ENCODE results near the gene TMPRSS7. TPM values are rescaled to one million over a fixed set of nuclear protein-coding genes. Genes with fewer than 3 reads are reported as not detected.

The TMPRSS7 gene
- total RNA-seq, 1 donor from 2014 or later = not detected

DNA sequence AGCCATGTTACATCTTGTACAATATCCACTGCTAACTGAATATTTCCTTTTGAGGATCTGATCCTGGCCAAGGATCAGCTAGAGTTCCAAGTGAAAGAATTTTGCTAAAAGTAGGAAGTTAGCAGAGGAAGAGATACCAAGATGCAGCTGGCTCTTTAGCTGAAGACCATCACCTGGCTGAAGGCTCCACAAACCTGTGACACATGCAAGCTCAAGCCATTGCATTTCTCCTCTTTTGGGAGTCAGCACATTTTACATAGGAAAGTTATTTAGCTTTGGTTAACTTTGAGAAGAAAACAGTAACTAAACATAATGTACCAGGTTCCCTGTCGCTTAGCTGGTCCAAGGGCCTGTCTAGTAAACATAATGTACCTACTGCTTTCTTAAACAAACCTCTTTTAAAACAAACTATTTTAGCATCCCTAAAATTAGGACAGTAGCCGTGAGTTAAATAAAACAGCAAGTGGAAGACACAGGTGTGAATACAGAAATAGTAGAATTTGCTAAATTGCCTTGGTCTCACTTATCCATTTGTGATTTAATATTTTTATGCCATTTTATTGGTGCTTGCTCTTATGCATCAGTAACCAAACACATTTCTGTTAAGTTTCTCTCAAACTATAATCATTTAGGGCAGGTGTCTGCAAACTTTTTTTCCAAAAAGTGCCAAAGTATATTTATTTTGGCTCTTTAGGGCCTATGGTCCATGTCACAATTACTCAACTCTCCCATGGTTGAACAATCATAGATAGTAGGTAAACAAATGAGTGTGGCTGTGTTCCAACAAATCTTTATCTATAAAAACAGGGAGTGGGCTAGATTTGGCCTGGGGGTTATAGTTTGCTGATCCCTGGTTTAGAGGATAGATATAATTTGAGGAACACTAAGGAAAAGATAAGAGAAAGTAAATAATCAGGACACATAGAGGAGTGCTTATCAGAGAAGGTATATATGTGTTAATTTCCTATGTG lies 87.3 kb downstream of the TMPRSS7 start:
- no peak for DNase-seq (ENCODE audit: low spot score)
- H3K27ac Mint-ChIP-seq = no peak overlapping the region
- H3K36me3 Mint-ChIP-seq = no peaks in the 10 kb centered on the region
- Histone ChIP-seq H3K79me2 (ENCODE audit: low read depth) (no peaks in the 10 kb centered on the region), H3K9me3 (ENCODE audit: low read depth) (no peaks in the 10 kb centered on the region), H3K27ac (no peak overlapping the region), H3K36me3 (no peaks in the 10 kb centered on the region), H3K4me1 (peaks cover 41% of the 10 kb centered on the region), H3K4me2 (no peak overlapping the region), H3K4me3 (no peak overlapping the region), H3F3A (ENCODE audit: low read depth) (peaks cover 44% of the 10 kb centered on the region), H2AFZ (replicated peaks) (no peak overlapping the region), H4K20me1 (ENCODE audit: low read depth) (no peaks in the 10 kb centered on the region), H3K27me3 (no peaks in the 10 kb centered on the region), H3K9ac (no peak overlapping the region)
- peaks cover 33% of the 10 kb centered on the region for H3K4me1 Mint-ChIP-seq
- no peaks in the 10 kb centered on the region for H3K9me3 Mint-ChIP-seq
- H3K27me3 Mint-ChIP-seq (ENCODE audit: insufficient read depth, low read depth) = peaks cover 8% of the 10 kb centered on the region
- TF ChIP-seq EZH2 (IDR thresholded peaks at IDR 0.05) (no peak), EZH2phosphoT487 (IDR thresholded peaks at IDR 0.05) (no peak)
- TF ChIP-seq, protein P1, sequence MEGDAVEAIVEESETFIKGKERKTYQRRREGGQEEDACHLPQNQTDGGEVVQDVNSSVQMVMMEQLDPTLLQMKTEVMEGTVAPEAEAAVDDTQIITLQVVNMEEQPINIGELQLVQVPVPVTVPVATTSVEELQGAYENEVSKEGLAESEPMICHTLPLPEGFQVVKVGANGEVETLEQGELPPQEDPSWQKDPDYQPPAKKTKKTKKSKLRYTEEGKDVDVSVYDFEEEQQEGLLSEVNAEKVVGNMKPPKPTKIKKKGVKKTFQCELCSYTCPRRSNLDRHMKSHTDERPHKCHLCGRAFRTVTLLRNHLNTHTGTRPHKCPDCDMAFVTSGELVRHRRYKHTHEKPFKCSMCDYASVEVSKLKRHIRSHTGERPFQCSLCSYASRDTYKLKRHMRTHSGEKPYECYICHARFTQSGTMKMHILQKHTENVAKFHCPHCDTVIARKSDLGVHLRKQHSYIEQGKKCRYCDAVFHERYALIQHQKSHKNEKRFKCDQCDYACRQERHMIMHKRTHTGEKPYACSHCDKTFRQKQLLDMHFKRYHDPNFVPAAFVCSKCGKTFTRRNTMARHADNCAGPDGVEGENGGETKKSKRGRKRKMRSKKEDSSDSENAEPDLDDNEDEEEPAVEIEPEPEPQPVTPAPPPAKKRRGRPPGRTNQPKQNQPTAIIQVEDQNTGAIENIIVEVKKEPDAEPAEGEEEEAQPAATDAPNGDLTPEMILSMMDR (IDR thresholded peaks at IDR 0.05) = no peak
- no peak overlapping the region for H3K4me3 Mint-ChIP-seq

DNA sequence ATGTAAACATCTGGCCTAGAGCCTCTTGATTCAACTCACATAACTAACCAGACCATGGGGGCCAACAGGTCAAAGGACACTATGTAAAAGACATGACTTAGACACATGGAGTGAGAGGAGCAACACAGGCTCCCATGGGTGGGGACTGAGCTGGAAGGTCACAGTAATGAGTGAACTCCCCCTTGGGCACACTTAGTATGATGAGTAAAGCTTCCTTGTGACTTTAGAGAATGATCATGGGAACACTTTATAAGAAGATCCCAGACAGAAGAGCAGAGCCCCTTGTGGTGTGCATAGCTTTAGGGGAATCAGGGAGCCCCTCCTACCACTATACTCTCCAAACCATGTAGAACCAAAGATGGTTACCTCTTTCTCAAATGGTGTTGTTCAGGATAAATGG lies 88.3 kb downstream of the TMPRSS7 start:
- H3K27ac Mint-ChIP-seq = no peak overlapping the region
- no peaks in the 10 kb centered on the region for H3K9me3 ChIP-seq (ENCODE audit: low read depth)
- H3K79me2 ChIP-seq (ENCODE audit: low read depth) = no peaks in the 10 kb centered on the region
- no peak overlapping the region for H2AFZ ChIP-seq (replicated peaks)
- no peak overlapping the region for H3K9ac ChIP-seq
- peaks cover 8% of the 10 kb centered on the region for H3K27me3 Mint-ChIP-seq (ENCODE audit: insufficient read depth, low read depth)
- H3K36me3 Mint-ChIP-seq = no peaks in the 10 kb centered on the region
- no peaks in the 10 kb centered on the region for H3K36me3 ChIP-seq
- H3F3A ChIP-seq (ENCODE audit: low read depth) = peaks cover 50% of the 10 kb centered on the region
- DNase-seq (ENCODE audit: low spot score) = no peak
- H3K4me1 ChIP-seq = peaks cover 48% of the 10 kb centered on the region
- peaks cover 38% of the 10 kb centered on the region for H3K4me1 Mint-ChIP-seq
- no peaks in the 10 kb centered on the region for H3K27me3 ChIP-seq
- no peak overlapping the region for H3K27ac ChIP-seq
- no peaks in the 10 kb centered on the region for H3K9me3 Mint-ChIP-seq
- no peak overlapping the region for H3K4me2 ChIP-seq
- no peaks in the 10 kb centered on the region for H4K20me1 ChIP-seq (ENCODE audit: low read depth)
- H3K4me3 Mint-ChIP-seq = no peak overlapping the region
- TF ChIP-seq, protein P1 (IDR thresholded peaks at IDR 0.05) = no peak
- TF ChIP-seq EZH2 (IDR thresholded peaks at IDR 0.05) (no peak), EZH2phosphoT487 (IDR thresholded peaks at IDR 0.05) (no peak)
- no peak overlapping the region for H3K4me3 ChIP-seq

DNA sequence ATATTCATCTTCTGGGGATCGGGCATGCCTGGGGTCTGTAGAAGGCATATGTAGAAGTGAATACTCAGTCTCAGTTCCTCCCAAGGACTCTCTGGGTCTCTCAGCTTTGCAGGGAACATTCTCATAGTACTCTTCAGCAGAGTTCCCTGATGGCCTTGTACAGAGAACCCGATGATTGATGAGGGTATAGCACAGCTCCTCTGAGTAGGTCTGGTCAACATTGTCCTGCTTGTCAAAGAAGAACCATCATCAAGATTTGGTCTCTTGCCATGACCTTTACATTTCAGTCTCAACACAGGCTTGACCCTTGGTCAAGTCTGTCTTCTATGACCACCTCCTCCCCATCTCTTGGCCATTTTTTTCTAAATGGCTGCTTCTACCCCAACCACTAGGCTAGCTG lies 89.0 kb downstream of the TMPRSS7 start:
- no peak for TF ChIP-seq EZH2 (IDR thresholded peaks at IDR 0.05)
- TF ChIP-seq, protein P1 (IDR thresholded peaks at IDR 0.05) = no peak
- TF ChIP-seq EZH2phosphoT487 (IDR thresholded peaks at IDR 0.05) = no peak

More for the DNA sequence above, 89.0 kb downstream of the TMPRSS7 start:
- no peak overlapping the region for H2AFZ ChIP-seq (replicated peaks)
- Mint-ChIP-seq H3K4me3 (no peak overlapping the region), H3K9me3 (no peaks in the 10 kb centered on the region), H3K4me1 (peaks cover 41% of the 10 kb centered on the region), H3K27ac (no peak overlapping the region), H3K36me3 (no peaks in the 10 kb centered on the region), H3K27me3 (ENCODE audit: insufficient read depth, low read depth) (peaks cover 8% of the 10 kb centered on the region)
- no peak overlapping the region for H3K4me3 ChIP-seq
- no peak for DNase-seq (ENCODE audit: low spot score)
- no peaks in the 10 kb centered on the region for H3K27me3 ChIP-seq
- H3K9ac ChIP-seq = no peak overlapping the region
- H3K36me3 ChIP-seq = no peaks in the 10 kb centered on the region
- H3K9me3 ChIP-seq (ENCODE audit: low read depth) = no peaks in the 10 kb centered on the region
- H3K4me1 ChIP-seq = peaks cover 53% of the 10 kb centered on the region
- H4K20me1 ChIP-seq (ENCODE audit: low read depth) = no peaks in the 10 kb centered on the region
- peaks cover 45% of the 10 kb centered on the region for H3F3A ChIP-seq (ENCODE audit: low read depth)
- H3K27ac ChIP-seq = no peak overlapping the region
- H3K4me2 ChIP-seq = no peak overlapping the region
- no peaks in the 10 kb centered on the region for H3K79me2 ChIP-seq (ENCODE audit: low read depth)
